Caki2 (cell line): ENCODE data around the gene GRAPL. TPM values are rescaled to one million over a fixed set of nuclear protein-coding genes. Genes with fewer than 3 reads are reported as not detected.
"Not testable (repeated sequence)": the region's sequence is repeated elsewhere in the genome, so short reads cannot be mapped to it uniquely, and the experiment has no call there.

Experiments
- DNase-seq: peaks from one replicate; pipeline ENCODE4 v3.0.0-alpha.2; 2015; ENCODE audit warnings: low read depth
- in situ Hi-C: cut with HindIII; loops from 2 replicates; pipeline ENCODE4 v1.10.0; 2016; ENCODE audit warnings: low sequenced_read_pairs, low pct_unique_long_range_greater_than_20kb, mixed read lengths
- total RNA-seq: library from RNA; depleted of rRNA; stranded (reverse); fragments of >200 nt; shearing (Covaris generic); gene quantifications from 2 replicates; pipeline ENCODE4 v1.2.3, GENCODE V29; 2014; ENCODE audit warnings: low replicate concordance; rRNA removed

Gene GRAPL
- total RNA-seq, result not detected in 2 replicates

- DNase-seq, in situ Hi-C loops: not testable (repeated sequence)
These were observed at the start of gene GRAPL for GRCh38 chr17:19127148-19127980. Gene GRAPL, plus strand, starts transcription at chr17:19127589. Its CDS starts 31 bp downstream, at chr17:19127620.

DNA sequence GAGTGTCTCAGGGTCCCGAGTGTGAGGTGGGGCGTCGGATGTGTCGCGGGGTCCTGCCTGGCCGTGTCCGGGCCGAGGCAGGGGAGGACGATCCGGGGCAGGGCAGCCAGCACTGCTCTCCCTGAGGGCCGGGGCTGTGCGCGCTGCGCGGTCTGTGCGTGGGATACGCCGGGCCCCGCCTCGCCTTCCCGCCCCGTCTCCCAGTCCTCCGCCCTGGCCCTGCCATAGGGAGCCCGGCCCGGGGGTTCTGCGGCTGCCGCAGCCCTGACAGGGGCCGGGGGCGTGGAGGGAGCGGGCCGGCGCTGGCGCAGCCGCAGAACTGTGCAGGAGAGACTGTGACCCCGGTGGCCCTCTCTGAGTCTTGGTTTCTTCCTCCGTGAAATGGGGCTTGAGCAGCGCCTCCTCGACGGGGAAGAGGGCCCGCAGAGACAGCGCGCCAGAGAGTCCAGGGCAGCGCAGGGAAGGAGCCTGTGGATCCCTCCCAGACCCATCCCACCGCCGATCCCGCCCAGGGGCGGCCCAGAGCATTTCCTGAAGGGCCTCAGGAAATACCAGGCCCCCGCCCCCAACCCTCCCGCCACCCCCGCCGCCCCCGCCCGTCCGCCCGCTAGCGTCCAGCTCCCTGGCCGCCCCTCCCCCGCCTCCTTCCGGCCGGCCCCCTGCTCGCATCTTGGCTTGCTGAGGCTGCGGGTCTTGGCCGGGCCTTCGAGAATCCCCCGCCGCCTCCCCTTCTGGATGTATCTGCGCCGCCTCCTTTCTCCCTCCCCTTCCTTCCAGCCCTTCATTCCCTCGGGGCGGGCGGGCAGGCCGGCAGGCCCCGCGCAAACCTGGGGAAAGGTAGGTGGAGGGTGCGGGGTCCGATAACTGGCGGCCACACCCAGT, 38.3 kb upstream of the GRAPL start:
- in situ Hi-C loops, DNase-seq: not testable (repeated sequence)

- DNase-seq, in situ Hi-C loops: not testable (repeated sequence)
These were observed 37.2 kb upstream of the GRAPL start for GRCh38 chr17:19090058-19090772.

- in situ Hi-C loops, result not testable (repeated sequence)
- peak; percentile 37 for DNase-seq
These were observed 34.4 kb upstream of the GRAPL start for GRCh38 chr17:19092737-19093683.

DNA sequence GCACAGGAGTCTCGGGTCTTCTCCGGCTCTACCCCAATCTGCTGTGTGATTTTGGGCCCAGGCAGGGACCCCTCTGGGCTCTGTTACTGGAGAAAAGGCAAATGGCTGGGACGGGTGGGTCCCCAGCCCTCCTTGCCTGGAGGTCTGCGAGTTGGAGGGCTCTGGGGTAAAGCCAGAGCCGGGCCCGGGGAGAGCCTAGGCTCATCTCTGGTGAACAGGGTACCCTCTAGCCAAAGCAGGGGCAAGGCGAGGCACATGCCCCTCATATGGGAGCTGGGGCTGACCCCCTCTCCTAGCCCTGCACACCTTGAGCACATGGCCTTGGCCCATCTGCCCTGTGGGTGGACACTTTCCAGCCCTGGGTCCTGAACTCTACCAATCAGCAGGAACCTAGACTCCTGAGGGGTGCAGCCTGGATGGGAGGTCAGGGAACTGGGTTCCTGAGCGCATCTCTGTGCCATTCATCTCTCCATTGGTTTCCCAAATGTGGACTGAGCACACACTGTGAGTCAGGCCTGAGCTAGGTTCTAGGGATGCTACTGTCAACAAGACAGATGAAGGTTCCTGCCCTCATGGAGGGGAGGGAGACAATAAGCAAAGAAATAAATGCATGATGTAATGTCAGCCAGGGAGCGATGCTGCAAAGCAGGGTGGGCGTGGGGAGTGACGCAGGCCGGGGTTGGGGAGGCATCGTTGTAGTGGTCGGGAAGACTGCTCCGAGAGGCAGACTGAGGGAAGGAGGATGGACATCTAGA, 33.5 kb upstream of the GRAPL start:
- DNase-seq, in situ Hi-C loops: not testable (repeated sequence)

DNA sequence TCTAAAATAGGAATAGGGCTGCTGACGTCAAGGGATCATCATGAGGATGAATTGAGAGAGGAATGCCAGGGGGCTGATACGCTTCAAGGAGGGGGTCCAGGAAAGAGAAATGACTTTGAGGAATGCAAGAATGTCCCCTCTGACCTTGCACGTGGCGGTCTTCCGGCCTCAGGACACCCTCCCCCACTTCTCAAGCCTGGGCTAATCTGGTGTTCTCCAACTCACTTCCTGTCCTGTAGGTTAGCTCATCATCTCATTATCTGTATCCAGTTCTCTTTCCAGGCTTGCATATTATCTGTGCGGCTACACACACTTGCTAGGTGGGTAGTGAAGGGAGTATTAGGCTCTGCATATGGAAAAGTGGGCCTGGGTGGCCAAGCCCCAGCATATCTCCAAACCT, 18.9 kb upstream of the GRAPL start:
- in situ Hi-C loops, DNase-seq: not testable (repeated sequence)

DNA sequence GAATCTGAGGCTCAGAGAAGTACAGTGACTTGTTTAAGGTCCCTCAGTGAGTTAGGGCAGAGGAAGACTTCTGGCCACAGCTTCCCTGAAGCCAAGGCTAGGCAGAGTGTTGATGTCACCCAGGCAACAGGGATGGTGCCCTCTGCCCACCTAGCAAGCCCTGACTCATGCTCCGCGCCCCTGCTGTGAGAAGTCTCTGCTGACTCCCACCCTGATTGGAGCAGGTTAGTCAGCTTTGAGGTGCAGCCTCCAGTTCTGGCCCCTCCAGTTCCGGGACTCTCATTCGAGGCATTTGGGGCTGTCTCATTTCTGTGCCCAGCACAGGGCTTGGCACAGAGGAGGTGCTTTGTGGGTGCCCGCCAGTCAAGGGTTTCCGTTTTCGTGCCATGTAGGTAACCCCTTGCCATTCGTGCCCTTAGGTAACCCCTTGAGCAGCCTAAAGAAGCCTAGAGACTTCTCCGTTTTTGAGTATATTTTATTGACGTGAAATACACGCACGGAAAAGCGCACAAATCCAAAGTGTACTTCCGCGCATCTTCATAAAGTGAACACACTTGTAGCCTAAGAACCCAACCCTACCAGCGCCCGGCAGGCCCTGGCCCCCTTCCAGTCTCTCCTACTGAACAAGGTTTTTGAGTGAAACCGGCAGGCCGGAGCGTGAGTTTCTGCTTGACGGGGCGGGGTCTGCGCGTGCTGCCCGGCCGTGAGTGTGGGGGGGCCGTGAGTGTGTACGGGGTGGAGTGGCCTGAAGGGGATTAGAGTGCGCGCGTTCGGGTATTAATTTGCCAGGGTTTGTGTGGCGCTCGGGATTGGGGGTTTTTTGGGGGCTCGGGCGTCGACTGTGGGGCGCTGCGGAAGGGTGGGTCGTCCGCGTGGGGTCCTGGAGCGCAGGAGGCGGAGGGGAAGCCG, 16.9 kb upstream of the GRAPL start:
- DNase-seq, in situ Hi-C loops: not testable (repeated sequence)

DNA sequence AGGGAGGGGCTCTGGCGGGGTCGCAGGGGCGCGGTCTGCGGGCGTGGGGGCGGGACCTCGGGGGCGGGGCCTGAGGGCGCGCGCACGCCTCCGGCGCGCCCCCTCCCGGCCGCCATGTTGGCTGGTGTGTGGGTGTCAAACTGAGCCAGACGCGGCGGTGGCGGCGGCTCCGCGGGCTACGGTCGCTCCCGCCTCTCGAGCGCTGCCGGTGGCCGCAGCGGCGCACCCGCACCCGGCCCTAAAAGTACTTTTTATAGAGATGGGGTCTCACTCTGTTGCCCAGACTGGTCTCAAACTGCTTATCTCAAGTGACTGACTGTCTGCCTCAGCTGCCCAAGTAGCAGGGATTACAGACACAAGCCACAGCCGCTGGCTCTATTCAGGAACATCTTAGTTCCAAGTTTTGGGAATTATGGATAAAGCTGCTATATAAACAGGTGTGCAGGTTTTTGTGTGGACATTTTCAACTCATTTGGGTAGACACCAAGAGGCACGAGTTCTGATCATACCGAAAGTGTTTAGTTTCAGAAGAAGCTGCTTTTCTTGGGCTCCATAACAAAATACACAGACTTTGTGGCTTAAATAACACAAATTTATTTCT, 16.2 kb upstream of the GRAPL start:
- peak; percentile 32 for DNase-seq
- in situ Hi-C loops, result not testable (repeated sequence)

DNA sequence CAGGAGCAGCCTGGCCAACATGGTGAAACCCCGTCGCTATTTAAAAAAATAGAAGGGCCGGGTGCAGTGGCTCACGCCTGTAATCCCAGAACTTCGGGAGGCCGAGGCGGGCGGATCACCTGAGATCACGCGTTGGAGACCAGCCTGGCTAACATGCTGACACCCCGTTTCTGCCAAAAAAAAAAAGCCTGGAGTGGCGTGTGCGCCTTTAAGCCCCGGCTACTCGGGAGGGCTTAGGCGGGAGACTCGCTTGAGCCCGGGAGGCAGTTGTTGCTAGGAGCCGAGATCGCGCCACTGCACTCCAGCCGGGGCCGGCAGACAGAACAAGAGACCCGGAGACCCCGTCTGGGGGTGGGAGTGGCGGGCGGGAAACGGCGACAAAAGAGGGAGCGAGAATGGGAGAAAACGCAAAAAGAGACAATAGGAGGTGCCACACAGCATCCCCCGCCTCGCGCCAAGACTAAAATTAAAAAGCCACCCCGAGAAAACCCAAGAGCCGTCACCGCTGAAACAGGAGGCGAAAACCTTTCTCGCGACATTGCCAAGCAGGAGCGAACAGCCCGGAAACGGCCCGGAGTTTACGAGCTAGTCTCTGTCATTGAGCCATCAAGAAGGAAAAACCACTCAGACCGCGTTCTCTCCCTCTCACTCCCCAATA, 15.5 kb upstream of the GRAPL start:
- in situ Hi-C loops, DNase-seq: not testable (repeated sequence)

GRCh38 chr17:19112459-19112826, 14.9 kb upstream of the GRAPL start:
- in situ Hi-C loops, DNase-seq: not testable (repeated sequence)

DNA sequence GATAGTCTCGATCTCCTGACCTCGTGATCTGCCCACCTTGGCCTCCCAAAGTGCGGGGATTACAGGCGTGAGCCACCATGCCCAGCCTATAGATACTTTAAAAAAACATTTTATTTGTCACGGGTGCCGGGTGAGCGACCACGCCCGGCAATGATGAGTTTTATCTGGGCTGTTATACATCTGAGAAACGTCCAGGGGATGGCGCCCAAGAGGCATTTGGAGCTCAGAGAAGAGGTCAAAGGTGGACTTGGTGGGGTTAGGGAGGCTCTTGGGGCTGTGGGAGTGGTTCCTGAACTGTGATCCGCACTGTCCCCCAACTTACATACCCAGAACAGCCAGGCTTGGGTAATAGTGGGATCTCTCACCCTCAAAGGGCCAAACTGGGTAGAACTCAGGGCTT, 8.7 kb upstream of the GRAPL start:
- DNase-seq, in situ Hi-C loops: not testable (repeated sequence)

GRCh38 chr17:19125289-19125688, 2.1 kb upstream of the GRAPL start:
- in situ Hi-C loops, DNase-seq: not testable (repeated sequence)

DNA sequence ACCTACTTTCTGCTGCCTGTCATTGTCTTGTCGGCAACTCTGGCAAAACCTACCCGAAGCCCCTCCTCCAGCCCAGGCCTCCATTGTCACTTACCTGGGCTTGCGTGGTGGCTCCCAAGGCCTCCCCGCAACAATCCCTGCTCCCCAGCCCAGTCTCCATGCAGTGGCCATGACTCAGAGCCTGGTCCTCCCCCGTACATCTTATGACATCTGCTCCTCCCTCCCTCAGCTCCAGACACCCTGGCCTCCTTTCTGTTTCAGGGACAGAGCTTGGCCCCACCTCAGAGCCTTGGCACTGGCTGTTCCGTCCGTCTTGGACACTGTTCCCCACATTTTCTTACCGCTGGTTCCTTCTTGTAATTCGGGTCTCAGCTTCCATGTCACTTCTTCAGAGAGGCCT, 2.1 kb downstream of the GRAPL start:
- in situ Hi-C loops, DNase-seq: not testable (repeated sequence)

DNA sequence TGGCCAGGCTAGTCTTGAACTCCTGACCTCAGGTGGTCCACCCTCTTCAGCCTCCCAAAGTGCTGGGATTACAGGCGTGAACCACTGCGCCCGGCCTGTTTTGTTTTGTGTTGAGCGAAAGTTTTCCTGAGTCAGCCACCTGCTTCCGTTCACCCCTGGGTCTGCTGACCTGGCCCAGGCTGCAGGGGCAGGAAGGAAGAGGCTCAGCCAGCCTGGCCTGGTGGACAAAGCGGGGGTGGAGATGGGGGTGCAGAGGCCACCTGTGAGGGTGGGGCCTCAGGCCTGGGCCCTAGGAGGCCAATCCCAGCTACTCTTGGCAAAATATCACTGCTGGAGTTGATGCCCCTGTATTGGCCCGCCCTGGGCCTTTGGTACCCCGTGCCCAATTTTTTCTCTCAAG, 3.7 kb downstream of the GRAPL start:
- in situ Hi-C loops, DNase-seq: not testable (repeated sequence)

- DNase-seq, in situ Hi-C loops: not testable (repeated sequence)
These were observed 4.4 kb downstream of the GRAPL start for GRCh38 chr17:19131772-19132171.
